ENCODE measurements around the gene MTMR3.

MTMR3 gene

DNA sequence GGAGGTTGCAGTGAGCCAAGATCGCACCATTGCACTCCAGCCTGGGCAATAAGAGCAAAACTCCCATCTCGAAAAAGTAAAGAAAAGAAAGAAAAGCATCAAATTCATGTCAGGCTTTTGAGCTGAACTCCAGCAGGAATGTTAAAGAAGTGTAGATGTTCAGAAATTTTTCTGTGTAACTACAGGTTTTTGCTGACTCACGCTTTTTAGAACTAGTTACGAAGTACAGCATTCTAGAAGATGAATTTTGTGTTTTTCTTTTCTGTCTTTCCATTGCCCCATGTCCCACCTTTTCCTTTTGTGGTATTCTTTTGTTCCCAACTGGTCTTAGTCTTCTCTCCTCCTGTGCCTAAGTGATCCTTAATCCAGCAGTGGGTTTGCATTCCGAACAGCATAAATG, 141.3 kb downstream of the MTMR3 start:
- TF ChIP-seq, protein P1, sequence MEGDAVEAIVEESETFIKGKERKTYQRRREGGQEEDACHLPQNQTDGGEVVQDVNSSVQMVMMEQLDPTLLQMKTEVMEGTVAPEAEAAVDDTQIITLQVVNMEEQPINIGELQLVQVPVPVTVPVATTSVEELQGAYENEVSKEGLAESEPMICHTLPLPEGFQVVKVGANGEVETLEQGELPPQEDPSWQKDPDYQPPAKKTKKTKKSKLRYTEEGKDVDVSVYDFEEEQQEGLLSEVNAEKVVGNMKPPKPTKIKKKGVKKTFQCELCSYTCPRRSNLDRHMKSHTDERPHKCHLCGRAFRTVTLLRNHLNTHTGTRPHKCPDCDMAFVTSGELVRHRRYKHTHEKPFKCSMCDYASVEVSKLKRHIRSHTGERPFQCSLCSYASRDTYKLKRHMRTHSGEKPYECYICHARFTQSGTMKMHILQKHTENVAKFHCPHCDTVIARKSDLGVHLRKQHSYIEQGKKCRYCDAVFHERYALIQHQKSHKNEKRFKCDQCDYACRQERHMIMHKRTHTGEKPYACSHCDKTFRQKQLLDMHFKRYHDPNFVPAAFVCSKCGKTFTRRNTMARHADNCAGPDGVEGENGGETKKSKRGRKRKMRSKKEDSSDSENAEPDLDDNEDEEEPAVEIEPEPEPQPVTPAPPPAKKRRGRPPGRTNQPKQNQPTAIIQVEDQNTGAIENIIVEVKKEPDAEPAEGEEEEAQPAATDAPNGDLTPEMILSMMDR (IDR thresholded peaks at IDR 0.05), result no peak
- Mint-ChIP-seq H3K36me3 (ENCODE audit: low read depth) (peaks cover 70% of the 10 kb centered on the region), H3K27ac (no peak overlapping the region), H3K4me3 (no peak overlapping the region), H3K9me3 (no peaks in the 10 kb centered on the region), H3K4me1 (no peaks in the 10 kb centered on the region), H3K27me3 (ENCODE audit: low read depth, poor library complexity) (no peaks in the 10 kb centered on the region)
- DNase-seq, result no peak

DNA sequence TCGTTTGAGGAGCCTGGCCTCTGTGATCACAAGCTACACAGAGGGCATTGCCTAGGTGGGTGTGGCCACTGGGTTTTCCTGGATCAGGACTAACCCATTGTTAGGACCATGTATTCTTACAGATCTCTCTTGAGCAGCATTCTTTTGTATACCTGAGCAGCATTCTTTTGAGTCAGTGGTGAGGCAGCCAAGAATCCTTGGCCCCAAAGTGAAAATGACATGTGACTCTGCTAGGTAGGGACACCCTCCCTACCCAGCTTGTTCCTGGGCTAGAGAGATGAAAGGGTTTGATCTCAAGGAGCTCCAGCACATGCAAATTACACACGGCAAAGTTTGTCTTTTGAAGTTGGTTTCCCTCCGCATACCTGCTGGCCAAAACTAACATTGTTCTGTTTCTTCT, 142.2 kb downstream of the MTMR3 start:
- Mint-ChIP-seq H3K27ac (no peak overlapping the region), H3K27me3 (ENCODE audit: low read depth, poor library complexity) (no peaks in the 10 kb centered on the region), H3K4me1 (peaks cover 5% of the 10 kb centered on the region), H3K9me3 (no peaks in the 10 kb centered on the region), H3K4me3 (no peak overlapping the region), H3K36me3 (ENCODE audit: low read depth) (peaks cover 62% of the 10 kb centered on the region)
- no peak for DNase-seq
- TF ChIP-seq, protein P1 (IDR thresholded peaks at IDR 0.05), result no peak

DNA sequence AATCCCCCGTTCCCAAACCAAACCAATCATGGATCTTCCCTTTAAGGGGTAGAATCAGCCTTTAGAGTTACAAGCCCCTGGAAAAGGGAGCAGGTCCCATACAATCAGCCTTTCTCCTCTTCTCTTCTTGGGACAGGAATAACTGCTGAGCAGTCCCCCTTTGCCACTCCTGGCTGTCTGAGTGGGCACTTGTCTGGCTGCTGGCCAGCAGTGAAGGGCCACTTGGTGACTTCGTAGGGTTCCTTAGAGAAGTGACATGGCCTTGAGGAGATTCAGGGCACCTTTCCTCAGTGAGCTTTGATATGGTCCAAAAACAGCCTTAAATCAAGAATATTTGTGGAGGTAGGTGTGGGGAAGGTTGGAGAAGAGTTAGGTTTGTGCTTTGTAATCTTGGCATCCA, 143.8 kb downstream of the MTMR3 start:
- H3K9me3 Mint-ChIP-seq, result no peaks in the 10 kb centered on the region
- H3K27ac Mint-ChIP-seq, result no peak overlapping the region
- H3K4me3 Mint-ChIP-seq, result no peak overlapping the region
- H3K4me1 Mint-ChIP-seq, result peaks cover 17% of the 10 kb centered on the region
- no peaks in the 10 kb centered on the region for H3K27me3 Mint-ChIP-seq (ENCODE audit: low read depth, poor library complexity)
- TF ChIP-seq, protein P1 (IDR thresholded peaks at IDR 0.05), result no peak
- H3K36me3 Mint-ChIP-seq (ENCODE audit: low read depth), result peaks cover 48% of the 10 kb centered on the region
- no peak for DNase-seq

DNA sequence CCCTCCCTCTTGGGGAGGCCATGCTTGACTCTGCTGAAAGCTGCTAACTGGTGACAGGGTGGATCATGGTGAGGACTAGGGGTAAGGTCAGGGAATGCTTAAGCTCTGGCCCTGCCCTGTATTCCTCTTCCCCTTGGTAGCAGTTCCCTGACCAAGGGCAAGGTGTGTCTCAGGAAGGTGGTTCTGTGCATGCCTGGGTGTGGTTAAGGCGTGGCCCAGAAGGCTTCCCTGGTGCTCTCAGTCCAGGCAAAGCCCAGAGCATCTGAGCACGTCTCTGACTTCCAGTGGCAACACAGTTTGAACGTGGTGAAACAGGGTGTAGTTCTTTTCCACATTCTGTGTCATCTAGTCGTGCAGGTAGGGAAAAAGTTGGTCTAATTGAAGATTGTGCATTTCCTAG, 144.2 kb downstream of the MTMR3 start:
- Mint-ChIP-seq H3K9me3 (no peaks in the 10 kb centered on the region), H3K27ac (no peak overlapping the region), H3K36me3 (ENCODE audit: low read depth) (peaks cover 46% of the 10 kb centered on the region), H3K4me3 (no peak overlapping the region), H3K4me1 (peaks cover 21% of the 10 kb centered on the region), H3K27me3 (ENCODE audit: low read depth, poor library complexity) (no peaks in the 10 kb centered on the region)
- DNase-seq, result no peak
- TF ChIP-seq, protein P1 (IDR thresholded peaks at IDR 0.05), result no peak

DNA sequence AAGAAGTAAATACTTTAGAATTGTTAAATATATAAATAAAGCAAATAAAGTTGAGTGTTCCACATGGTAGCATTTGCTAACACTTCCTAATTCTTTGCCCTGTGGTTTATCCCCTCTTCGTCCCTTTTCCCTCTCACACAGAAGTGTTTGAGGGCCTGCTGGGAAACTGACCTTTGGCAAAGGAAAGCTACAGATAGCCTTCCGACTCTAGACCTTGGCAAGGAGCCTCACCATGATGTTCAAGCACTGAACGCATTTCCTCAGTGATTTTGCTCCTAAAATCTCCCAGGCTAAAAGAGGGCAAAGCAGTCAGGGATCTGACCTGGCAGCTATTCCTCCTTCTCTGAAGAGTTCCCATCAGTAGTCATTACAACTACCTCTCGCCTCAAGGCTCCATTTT, 144.8 kb downstream of the MTMR3 start:
- peaks cover 27% of the 10 kb centered on the region for H3K4me1 Mint-ChIP-seq
- H3K27ac Mint-ChIP-seq, result no peak overlapping the region
- H3K27me3 Mint-ChIP-seq (ENCODE audit: low read depth, poor library complexity), result no peaks in the 10 kb centered on the region
- H3K9me3 Mint-ChIP-seq, result no peaks in the 10 kb centered on the region
- peaks cover 41% of the 10 kb centered on the region for H3K36me3 Mint-ChIP-seq (ENCODE audit: low read depth)
- TF ChIP-seq, protein P1 (IDR thresholded peaks at IDR 0.05), result no peak
- DNase-seq, result no peak
- H3K4me3 Mint-ChIP-seq, result no peak overlapping the region

DNA sequence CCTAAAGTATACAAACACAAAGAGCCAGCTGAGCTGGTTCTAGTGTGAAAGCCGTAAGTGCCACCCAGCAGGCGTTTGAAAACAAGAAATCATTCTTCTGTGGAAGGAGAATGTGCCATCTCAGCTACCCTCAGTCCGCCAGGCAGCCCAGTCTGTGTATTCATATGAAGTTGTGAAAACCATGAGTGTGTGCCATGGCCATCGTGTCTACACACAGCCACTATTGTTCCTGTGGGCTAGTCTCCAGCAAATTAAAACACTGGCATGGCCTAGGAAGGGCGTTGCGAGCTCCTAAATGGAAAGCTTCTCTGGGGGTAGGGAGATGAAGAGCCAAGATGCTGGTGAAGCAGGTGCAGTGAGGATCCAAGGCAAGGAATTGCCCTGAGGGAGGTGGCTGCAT, 145.8 kb downstream of the MTMR3 start:
- TF ChIP-seq, protein P1 (IDR thresholded peaks at IDR 0.05), result no peak
- no peak overlapping the region for H3K4me3 Mint-ChIP-seq
- peaks cover 37% of the 10 kb centered on the region for H3K4me1 Mint-ChIP-seq
- no peak overlapping the region for H3K27ac Mint-ChIP-seq
- H3K27me3 Mint-ChIP-seq (ENCODE audit: low read depth, poor library complexity), result no peaks in the 10 kb centered on the region
- DNase-seq, result no peak
- peaks cover 31% of the 10 kb centered on the region for H3K36me3 Mint-ChIP-seq (ENCODE audit: low read depth)
- no peaks in the 10 kb centered on the region for H3K9me3 Mint-ChIP-seq
